ENCODE results near the gene MRPL57.
"Not testable (repeated sequence)": the region's sequence is repeated elsewhere in the genome, so short reads cannot be mapped to it uniquely, and the experiment has no call there.

The MRPL57 gene

GRCh38 chr13:21208652-21209154 is 32.2 kb downstream of the MRPL57 start:
- POLR2A ChIA-PET = no interaction called here
- CTCF ChIA-PET = interaction anchor here (1.0 kb wide), 1 partner anchor 268 kb away, joined by 3 read pairs; no protein-coding TSS in a partner anchor

GRCh38 chr13:21212138-21212775 is 35.8 kb downstream of the MRPL57 start:
- POLR2A ChIA-PET = no interaction called here
- CTCF ChIA-PET = no interaction called here
- no peak for TF ChIP-seq CTCF (IDR thresholded peaks at IDR 0.05; ENCODE audit: insufficient read depth, low read length, missing control alignments)
- no peak overlapping the region for H3K4me3 ChIP-seq (ENCODE audit: low read depth, low read length)
- no peak for DNase-seq (ENCODE audit: low read depth, low spot score)

More at GRCh38 chr13:21208652-21209154, 32.2 kb downstream of the MRPL57 start:
- no peak for TF ChIP-seq CTCF (IDR thresholded peaks at IDR 0.05; ENCODE audit: insufficient read depth, low read length, missing control alignments)
- no peak overlapping the region for H3K4me3 ChIP-seq (ENCODE audit: low read depth, low read length)
- DNase-seq (ENCODE audit: low read depth, low spot score) = no peak

GRCh38 chr13:21215419-21215818 is 39.0 kb downstream of the MRPL57 start:
- DNase-seq (ENCODE audit: low read depth, low spot score); POLR2A ChIA-PET; H3K4me3 ChIP-seq (ENCODE audit: low read depth, low read length); CTCF ChIA-PET: not testable (repeated sequence)

GRCh38 chr13:21216332-21216731 is 39.9 kb downstream of the MRPL57 start:
- ChIA-PET CTCF (no interaction called here), POLR2A (no interaction called here)
- TF ChIP-seq CTCF (IDR thresholded peaks at IDR 0.05; ENCODE audit: insufficient read depth, low read length, missing control alignments) = no peak
- DNase-seq (ENCODE audit: low read depth, low spot score) = no peak
- no peak overlapping the region for H3K4me3 ChIP-seq (ENCODE audit: low read depth, low read length)

- CTCF ChIA-PET = interaction anchor here (0.9 to 2.2 kb wide), 2 partner anchors 15 to 26 kb away, joined by 3 to 4 read pairs; no protein-coding TSS in a partner anchor
- no peak overlapping the region for H3K4me3 ChIP-seq (ENCODE audit: low read depth, low read length)
- TF ChIP-seq CTCF (IDR thresholded peaks at IDR 0.05; ENCODE audit: insufficient read depth, low read length, missing control alignments) = no peak
- no peak for DNase-seq (ENCODE audit: low read depth, low spot score)
- POLR2A ChIA-PET = no interaction called here
Measured at GRCh38 chr13:21218351-21219035, 42.0 kb downstream of the MRPL57 start.

GRCh38 chr13:21219036-21219381 is 42.6 kb downstream of the MRPL57 start:
- TF ChIP-seq CTCF (IDR thresholded peaks at IDR 0.05; ENCODE audit: insufficient read depth, low read length, missing control alignments) = no peak
- no peak for DNase-seq (ENCODE audit: low read depth, low spot score)
- CTCF ChIA-PET = interaction anchor here (0.9 to 2.2 kb wide), 2 partner anchors 14 to 25 kb away, joined by 3 to 4 read pairs; no protein-coding TSS in a partner anchor
- no peak overlapping the region for H3K4me3 ChIP-seq (ENCODE audit: low read depth, low read length)
- POLR2A ChIA-PET = no interaction called here

GRCh38 chr13:21219716-21220115 is 43.3 kb downstream of the MRPL57 start:
- POLR2A ChIA-PET; H3K4me3 ChIP-seq (ENCODE audit: low read depth, low read length); DNase-seq (ENCODE audit: low read depth, low spot score): not testable (repeated sequence)
- CTCF ChIA-PET = interaction anchor here (0.9 kb wide), 1 partner anchor 25 kb away, joined by 3 read pairs; no protein-coding TSS in a partner anchor

Data from AG04449 (cell line).